ENCODE results near the gene PCDHAC2.

The PCDHAC2 gene

DNA sequence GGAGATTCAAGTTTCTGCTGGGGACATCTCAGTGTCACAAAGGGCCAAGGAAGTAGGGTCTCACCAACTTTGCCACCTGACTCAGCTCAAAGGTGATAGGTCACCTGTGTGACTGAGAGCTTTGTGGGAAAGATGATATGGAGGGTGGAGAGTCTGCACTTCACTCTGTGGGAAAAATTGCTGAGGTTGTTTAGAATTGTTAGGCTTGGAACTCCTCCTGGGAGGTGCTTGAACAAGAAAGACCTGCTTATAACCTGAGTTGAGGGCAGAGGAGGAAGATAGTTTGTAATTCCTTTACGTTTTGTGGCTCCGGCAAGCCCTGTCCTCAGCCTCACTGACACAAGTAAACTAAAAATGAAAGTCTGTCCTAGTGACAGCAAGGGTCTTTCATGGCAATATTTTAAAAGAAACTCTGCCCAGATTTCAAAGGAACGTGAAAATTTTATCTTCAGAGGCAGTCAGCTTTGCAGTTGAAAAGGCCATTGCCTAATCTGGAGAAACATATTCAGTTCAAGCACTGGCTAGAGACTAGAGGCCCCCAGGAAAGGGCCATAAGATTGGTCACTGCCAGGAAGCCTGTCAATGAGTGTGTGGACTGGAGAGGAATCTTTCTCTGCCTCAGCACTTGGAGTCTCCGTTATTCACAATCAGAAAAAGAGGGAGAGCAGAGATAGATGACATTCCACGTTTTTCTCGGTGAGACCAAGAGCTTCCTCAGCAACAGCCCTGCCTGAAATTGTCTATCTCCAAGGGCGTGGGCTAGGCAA is 23.2 kb downstream of the PCDHAC2 start:
- no peak for DNase-seq

DNA sequence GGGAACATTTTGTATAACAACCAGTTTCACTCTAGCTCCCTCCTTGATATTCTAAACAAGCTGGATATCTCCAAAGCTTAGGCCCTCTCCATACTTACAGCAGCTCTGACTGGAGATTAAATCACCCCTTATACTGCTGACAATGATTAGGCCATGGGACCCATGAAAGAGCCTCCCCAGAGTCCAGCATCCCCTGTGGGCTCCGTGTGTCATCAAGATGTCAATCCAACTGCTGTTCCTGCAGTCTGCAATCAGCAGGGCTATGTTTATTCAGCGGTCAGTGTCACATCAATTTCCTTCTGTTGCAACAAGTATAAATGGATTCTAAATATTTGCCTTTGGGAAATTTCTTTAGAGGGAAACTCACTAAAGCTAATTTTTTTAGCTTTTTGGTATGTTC is 26.6 kb downstream of the PCDHAC2 start:
- no peak for DNase-seq

DNA sequence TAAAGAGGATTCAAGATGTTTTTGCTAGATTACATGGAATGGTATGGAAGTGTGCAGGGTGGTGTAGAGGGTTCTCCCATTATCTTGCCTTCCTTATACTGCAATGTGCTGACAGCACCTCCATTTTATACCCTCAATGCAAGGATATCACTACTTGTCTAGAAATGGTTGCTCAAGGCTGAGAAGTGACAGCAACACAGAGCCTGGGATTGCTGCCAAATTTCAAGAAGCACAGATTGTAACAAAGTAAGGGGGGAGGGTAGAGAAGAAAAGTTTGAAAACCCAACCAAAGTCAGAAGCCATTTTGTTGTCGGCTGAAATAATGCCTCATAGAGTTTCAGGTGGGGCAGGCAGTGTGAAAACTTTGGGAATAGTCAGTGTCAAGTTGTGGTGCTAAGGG is 29.8 kb downstream of the PCDHAC2 start:
- DNase-seq, result no peak

DNA sequence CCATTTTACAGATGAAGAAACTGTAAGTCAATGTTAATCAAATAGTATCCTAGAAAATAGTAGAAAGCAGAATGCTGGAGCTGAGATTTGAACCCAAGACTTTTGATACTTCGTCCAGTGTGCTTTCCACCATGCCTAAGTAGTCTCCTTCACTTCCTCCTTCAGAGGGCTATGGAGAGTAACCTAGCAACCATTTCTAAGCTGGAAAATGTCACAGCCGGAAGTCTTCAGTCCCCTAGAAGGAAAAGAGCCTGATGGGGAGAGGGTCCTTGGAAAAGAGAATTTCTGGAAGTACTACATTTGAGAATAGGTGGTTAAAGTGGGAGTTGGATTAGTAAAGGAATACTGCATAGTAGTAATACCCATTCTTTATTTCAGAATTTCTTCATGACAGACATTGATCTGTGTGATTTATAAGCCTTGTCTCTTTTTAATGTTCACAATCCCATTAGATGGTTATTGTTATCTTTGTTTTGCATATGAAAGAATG is 32.7 kb downstream of the PCDHAC2 start:
- DNase-seq, result no peak

DNA sequence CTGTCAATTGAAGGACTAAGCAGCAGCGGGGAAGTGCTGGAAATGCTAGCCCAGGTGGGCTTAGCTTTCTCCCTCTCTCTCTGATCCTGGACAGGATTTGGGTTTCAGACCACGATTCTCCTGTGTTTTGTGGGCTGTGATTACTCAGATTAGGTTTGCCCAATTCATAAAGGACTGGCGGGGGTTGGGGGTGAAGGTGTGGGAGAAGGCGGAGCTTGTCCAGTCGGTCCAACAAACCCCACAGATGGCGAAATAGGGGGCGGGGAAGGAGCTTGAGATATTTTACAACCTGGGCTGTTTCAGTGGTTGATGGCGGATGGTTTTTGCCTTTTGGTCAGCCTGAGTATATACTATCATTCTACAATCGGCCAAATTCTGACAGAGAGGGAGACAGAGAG is 35.2 kb downstream of the PCDHAC2 start:
- no peak for DNase-seq

DNA sequence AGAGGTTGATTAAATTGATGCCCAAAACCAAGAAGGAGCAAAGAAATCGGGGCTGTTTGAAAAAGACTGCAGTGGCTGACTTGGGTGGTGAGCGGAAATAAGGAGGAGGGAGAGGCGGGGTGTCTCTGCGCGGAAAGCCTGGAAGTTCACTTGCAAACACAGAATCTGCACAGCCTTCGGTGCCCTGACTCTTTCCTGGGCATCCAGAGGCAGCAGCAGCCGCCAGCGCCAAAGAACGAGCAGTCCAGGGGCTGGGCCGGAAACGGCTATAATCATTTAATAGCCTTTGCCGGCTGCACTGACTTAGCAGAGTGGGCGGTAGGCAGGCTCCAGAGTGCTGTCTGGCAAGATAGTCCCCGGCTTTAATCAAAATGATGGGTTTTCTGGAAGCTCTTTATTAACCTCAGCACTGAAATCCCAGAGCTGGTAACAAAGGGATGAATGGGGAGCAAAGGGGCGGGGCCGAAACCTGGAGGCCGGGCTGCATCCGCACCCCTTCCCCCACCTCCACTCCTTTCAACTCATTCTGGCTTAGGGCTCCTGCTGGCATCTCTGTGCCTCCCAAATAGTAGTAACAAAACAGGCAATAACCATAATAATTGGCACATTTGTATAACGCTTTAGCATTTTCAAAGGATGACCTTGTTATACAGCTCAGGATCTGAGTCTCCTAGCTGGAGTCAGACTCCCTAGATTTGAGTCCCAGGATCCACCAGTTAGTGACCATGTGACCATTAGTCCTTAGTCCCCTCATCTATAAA is 35.7 kb downstream of the PCDHAC2 start:
- no peak for DNase-seq

DNA sequence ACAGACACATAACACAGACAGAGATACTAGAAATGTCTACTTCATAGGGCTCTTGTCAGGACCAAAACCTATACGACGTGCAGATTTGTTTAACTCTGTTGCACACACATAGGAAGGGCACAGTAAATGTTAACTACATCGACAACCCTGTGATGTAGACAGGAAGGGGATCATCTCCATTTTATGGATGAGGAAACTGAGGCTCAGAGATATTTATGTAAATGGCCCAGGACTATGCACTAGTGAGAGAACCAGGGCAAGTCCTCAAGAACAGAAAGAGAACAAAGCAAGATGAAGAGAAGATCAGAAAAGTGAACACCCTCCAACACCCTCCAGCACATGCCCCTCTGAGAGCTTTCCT is 36.3 kb downstream of the PCDHAC2 start:
- DNase-seq, result no peak

DNA sequence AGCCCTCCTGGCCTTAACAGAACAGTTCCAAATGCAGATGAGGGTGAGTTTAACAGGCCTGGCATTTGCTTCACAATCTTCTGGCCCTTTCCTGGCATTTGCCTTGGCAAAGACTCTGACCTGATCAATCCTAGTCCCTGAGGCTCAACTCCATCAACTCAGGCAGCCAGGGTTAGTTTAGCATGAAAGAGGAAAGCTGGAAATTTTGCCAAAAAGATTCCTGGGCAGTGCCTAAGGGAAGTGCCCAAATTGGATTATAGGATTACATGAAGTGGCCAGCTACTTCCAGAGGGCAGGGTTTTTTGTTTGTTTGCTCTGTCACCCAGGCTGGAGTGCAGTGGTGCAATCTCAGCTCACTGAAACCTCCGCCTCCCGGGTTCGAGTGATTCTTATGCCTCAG is 36.8 kb downstream of the PCDHAC2 start:
- no peak for DNase-seq

DNA sequence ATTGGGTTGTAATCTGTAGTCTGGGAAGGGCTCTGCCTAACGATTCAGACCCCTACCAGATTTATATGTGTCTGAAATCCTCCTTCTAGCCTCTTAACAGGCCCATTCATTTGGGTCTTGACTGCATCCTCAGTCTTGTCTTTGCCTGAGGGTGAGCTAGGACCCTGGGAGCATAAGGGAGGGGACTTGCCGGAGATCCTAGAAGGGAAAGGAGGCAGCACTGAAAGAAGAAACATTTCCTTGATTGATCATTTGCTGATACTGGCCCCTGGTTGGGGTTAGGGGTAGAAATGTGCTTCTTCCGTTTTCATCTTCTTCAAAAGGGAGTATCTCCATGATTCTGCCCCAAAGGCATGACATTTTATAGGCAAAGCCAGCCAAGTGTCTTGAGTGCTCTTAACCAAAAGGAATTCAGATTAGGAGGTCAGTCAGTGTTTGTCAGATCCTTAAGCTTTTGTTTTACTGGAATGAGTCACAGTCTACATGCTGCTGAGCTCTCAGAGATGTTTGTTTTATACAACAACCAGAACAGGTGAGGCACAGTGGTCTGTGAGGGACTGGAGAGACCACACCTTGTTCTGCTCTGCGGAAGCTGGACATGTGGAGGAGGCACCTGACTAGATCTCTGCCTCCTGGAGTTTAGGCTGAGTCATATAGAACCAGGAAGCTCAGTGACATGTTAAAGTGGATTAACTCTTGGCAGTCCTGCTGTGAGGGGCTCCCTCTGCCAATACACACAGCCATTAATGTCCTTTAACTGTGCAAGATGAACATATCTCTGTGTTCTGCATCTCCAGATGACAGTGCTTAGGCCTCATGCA is 37.7 kb downstream of the PCDHAC2 start:
- DNase-seq, result no peak

DNA sequence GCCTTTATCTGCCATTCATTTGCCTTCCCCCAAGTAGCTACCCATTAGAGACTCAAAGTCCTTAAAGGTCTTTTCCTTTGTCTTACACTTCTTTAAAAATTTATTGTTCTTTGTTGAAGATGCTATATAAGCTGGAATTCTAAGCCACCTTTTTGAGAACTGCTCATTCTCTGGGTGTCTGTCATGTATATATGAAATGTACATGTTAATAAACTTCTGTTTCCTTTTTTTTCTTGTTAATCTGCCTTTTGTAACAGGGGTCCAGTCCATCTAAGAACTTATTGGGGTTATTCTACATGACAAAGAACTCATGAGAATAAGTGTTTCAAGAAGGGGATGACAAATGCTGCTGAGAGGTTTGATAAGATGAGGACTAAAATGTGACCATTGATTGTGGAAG is 41.5 kb downstream of the PCDHAC2 start:
- no peak for DNase-seq

DNA sequence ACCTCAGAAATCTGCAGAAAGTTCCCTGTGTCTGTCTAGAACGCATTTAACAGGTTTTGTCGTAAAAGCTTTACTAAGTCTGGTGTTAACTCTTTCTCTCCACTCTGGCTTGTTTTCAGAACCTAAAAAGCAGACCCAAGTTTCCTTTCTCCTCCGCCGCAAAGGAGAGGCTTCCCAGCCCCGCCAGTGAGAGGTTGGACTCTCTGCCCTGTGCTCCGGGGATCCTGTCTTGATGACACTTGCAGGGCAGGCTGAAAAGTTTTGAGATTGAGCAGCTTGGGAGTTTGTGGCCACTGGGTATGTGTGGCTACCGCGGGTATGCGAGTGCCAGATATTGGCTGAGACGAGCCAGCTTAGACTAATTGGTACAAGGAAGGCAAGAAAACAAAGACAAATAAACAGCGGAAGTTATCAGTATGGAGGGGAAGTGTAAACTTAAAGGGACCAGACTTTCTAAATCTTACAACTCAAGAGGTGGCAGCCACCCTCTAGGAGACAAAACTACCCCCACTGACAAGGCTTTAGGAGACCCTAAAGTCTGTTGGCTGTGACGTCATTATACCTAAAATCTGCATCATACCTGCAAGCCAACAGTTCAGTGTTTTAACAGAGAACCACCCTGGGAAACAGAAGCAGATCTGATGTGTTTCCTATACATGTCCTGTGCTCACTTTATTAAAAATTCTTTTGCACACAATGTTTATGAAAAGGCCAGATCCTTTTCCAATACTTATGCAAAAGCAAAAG is 43.9 kb downstream of the PCDHAC2 start:
- DNase-seq, result no peak

DNA sequence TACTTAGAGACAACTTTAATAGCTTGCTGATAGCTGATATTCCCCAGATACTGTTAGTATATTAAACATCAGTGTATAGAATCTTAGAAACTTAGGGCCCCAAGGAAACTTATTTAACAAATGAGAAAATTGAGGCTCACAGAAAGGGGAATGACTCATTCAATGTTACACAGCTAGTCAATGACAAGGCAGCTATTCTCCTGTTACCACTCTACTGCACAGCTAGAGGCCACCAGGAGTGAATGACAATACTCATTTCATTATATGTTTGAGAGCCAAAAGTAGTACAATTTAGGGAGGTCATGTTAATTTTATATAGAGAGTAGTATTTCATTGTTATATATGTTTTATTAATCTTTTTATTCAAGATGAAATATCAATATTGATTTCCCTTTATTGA is 51.7 kb downstream of the PCDHAC2 start:
- DNase-seq, result no peak

All from CD4-positive, alpha-beta T cell treated with Interleukin-10 for 1 hour (primary cell).